Measurements from ENCODE around the gene ANKRD13B.

DNA sequence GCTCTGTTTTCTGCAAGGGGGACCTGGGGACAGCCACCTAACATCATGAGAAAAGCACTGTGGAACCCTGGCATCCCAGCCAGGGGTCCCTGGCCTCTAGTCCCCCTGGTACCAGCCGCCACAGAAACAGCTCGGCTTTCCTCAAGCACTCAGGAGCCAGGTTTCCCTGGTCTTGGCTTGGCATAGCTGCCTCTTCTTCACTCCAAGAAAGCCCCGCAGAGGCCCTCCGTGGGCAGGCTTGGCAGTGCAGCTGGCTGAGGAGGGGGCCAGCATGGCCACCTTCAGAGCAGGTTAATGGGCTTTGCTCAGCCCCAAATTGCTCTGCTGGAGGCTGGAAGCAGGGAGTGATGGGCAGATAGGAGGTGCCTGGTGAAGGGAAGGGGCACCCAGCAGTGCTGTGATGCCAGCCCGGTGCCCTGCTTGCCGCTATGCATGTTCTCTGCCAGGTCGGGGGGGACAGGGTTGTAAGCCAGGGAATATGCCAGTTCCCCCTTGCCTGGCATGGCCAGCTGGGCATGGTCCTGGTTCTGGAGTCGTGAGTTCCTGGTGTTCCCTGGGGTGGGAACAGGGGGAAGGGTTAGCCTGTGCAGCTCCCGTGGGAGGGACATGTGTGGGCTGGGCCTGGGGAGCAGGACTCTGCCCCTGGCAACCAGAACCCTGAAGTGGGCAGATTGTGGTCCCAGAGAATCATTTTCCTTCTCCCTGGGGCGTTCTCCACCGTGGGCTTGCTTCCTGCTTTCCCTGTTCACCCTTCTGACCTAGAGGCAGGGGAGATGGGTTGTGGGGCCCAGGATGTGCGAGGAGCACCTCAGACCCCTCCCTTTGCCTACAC, 3.2 kb downstream of the ANKRD13B start:
- TF ChIP-seq, protein P1, sequence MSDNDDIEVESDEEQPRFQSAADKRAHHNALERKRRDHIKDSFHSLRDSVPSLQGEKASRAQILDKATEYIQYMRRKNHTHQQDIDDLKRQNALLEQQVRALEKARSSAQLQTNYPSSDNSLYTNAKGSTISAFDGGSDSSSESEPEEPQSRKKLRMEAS (CRISPR knock-in tag; IDR thresholded peaks at IDR 0.05) = no peak
- no peak for TF ChIP-seq KAT7 (CRISPR knock-in tag; IDR thresholded peaks at IDR 0.05; ENCODE audit: borderline replicate concordance)
- TF ChIP-seq, protein P2, sequence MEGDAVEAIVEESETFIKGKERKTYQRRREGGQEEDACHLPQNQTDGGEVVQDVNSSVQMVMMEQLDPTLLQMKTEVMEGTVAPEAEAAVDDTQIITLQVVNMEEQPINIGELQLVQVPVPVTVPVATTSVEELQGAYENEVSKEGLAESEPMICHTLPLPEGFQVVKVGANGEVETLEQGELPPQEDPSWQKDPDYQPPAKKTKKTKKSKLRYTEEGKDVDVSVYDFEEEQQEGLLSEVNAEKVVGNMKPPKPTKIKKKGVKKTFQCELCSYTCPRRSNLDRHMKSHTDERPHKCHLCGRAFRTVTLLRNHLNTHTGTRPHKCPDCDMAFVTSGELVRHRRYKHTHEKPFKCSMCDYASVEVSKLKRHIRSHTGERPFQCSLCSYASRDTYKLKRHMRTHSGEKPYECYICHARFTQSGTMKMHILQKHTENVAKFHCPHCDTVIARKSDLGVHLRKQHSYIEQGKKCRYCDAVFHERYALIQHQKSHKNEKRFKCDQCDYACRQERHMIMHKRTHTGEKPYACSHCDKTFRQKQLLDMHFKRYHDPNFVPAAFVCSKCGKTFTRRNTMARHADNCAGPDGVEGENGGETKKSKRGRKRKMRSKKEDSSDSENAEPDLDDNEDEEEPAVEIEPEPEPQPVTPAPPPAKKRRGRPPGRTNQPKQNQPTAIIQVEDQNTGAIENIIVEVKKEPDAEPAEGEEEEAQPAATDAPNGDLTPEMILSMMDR (IDR thresholded peaks at IDR 0.05) = no peak
- TF ChIP-seq, protein P3, sequence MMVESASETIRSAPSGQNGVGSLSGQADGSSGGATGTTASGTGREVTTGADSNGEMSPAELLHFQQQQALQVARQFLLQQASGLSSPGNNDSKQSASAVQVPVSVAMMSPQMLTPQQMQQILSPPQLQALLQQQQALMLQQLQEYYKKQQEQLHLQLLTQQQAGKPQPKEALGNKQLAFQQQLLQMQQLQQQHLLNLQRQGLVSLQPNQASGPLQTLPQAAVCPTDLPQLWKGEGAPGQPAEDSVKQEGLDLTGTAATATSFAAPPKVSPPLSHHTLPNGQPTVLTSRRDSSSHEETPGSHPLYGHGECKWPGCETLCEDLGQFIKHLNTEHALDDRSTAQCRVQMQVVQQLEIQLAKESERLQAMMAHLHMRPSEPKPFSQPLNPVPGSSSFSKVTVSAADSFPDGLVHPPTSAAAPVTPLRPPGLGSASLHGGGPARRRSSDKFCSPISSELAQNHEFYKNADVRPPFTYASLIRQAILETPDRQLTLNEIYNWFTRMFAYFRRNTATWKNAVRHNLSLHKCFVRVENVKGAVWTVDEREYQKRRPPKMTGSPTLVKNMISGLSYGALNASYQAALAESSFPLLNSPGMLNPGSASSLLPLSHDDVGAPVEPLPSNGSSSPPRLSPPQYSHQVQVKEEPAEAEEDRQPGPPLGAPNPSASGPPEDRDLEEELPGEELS (CRISPR knock-in tag; IDR thresholded peaks at IDR 0.05) = no peak
- TF ChIP-seq JUN (CRISPR knock-in tag; IDR thresholded peaks at IDR 0.05) = no peak
- TF ChIP-seq SP1 (CRISPR knock-in tag; conservative IDR thresholded peaks at IDR 0.05) = no peak
- no peak for TF ChIP-seq NR2C2 (CRISPR knock-in tag; IDR thresholded peaks at IDR 0.05)
- no peak for TF ChIP-seq NFYB (CRISPR knock-in tag; conservative IDR thresholded peaks at IDR 0.05; ENCODE audit: low read depth)
- TF ChIP-seq, protein P4, sequence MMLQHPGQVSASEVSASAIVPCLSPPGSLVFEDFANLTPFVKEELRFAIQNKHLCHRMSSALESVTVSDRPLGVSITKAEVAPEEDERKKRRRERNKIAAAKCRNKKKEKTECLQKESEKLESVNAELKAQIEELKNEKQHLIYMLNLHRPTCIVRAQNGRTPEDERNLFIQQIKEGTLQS (CRISPR knock-in tag; conservative IDR thresholded peaks at IDR 0.05) = no peak
- no peak for TF ChIP-seq JAZF1 (CRISPR knock-in tag; IDR thresholded peaks at IDR 0.05)
- no peak for TF ChIP-seq E2F1 (CRISPR knock-in tag; IDR thresholded peaks at IDR 0.05)
- no peak for TF ChIP-seq FOXK1 (CRISPR knock-in tag; IDR thresholded peaks at IDR 0.05)

All from WTC11 (cell line).